Measurements from ENCODE around the gene HNRNPU.

DNA sequence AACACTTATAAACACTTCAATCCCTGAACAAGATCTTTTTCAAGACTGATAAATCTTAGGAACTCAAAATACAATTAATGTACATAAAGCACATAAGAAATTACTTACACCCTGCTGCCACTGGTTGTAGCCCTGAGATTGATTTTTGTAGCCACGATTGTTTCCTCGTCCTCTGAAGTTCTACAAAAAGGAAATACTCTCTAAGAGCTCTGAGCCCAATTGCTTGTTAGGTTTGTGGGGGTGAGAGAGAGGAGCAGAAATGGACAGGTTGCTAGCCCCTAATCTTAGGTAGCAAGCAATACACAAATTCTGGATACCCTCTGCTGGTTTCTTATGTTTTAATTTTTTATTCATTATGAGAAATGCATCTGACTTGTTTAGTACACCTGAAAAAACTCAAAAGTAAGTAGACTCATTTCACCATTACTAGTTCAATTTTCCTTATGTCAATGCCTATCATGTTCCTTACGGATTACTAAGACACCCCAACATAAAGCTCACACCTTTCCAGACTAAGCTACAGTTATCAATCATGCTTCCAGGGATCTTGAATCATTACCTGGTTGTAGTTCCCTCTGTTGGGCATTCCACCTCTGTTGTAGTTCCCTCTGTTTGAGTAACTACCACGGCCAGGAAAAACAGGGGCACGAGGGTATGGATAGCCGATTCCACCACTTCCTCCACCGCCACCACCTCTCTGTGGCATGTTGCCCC lies 9.3 kb downstream of the HNRNPU start:
- TF ChIP-seq EP300 (IDR thresholded peaks at IDR 0.05; ENCODE audit: borderline replicate concordance in 1 of 2, low read depth in 1 of 2, low read length in 1 of 2) (no peak), YY1 (IDR thresholded peaks at IDR 0.05; ENCODE audit: low read depth) (no peak), CHD2 (IDR thresholded peaks at IDR 0.05; ENCODE audit: low read length, partially characterized antibody) (no peak), SMC3 (IDR thresholded peaks at IDR 0.05; ENCODE audit: low read depth, low read length) (no peak), FOXM1 (IDR thresholded peaks at IDR 0.05; ENCODE audit: low read depth) (no peak), ZBTB33 (IDR thresholded peaks at IDR 0.05; ENCODE audit: borderline replicate concordance, low read depth) (no peak), RAD21 (IDR thresholded peaks at IDR 0.05; ENCODE audit: low read length) (no peak)
- TF ChIP-seq, protein P1, sequence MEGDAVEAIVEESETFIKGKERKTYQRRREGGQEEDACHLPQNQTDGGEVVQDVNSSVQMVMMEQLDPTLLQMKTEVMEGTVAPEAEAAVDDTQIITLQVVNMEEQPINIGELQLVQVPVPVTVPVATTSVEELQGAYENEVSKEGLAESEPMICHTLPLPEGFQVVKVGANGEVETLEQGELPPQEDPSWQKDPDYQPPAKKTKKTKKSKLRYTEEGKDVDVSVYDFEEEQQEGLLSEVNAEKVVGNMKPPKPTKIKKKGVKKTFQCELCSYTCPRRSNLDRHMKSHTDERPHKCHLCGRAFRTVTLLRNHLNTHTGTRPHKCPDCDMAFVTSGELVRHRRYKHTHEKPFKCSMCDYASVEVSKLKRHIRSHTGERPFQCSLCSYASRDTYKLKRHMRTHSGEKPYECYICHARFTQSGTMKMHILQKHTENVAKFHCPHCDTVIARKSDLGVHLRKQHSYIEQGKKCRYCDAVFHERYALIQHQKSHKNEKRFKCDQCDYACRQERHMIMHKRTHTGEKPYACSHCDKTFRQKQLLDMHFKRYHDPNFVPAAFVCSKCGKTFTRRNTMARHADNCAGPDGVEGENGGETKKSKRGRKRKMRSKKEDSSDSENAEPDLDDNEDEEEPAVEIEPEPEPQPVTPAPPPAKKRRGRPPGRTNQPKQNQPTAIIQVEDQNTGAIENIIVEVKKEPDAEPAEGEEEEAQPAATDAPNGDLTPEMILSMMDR (IDR thresholded peaks at IDR 0.05) = no peak

Measured in SK-N-SH (cell line).